ENCODE measurements around the gene ETNK2. TPM values are rescaled to one million over a fixed set of nuclear protein-coding genes. Genes with fewer than 3 reads are reported as not detected.

The ETNK2 gene
- total RNA-seq, 1 donor from 2014 or later = 15.6 TPM

GRCh38 chr1:204087893-204088528 lies 63.8 kb downstream of the ETNK2 start:
- no peak for TF ChIP-seq CTCF (conservative IDR thresholded peaks at IDR 0.05; ENCODE audit: low read depth, low read length)
- no peak for DNase-seq (ENCODE audit: low read depth)
- no peak overlapping the region for H3K4me3 ChIP-seq (ENCODE audit: low read depth, low read length)

GRCh38 chr1:204087181-204087892 lies 64.5 kb downstream of the ETNK2 start:
- H3K4me3 ChIP-seq (ENCODE audit: low read depth, low read length) = no peak overlapping the region
- no peak for DNase-seq (ENCODE audit: low read depth)
- TF ChIP-seq CTCF (conservative IDR thresholded peaks at IDR 0.05; ENCODE audit: low read depth, low read length) = no peak

- DNase-seq (ENCODE audit: low read depth) = no peak
- TF ChIP-seq CTCF (conservative IDR thresholded peaks at IDR 0.05; ENCODE audit: low read depth, low read length) = no peak
- H3K4me3 ChIP-seq (ENCODE audit: low read depth, low read length) = no peak overlapping the region
Observed at GRCh38 chr1:204085876-204086275, 66.0 kb downstream of the ETNK2 start.

GRCh38 chr1:204084247-204084772 lies 67.5 kb downstream of the ETNK2 start:
- DNase-seq (ENCODE audit: low read depth) = no peak
- no peak for TF ChIP-seq CTCF (conservative IDR thresholded peaks at IDR 0.05; ENCODE audit: low read depth, low read length)
- no peak overlapping the region for H3K4me3 ChIP-seq (ENCODE audit: low read depth, low read length)

- DNase-seq (ENCODE audit: low read depth) = no peak
- TF ChIP-seq CTCF (conservative IDR thresholded peaks at IDR 0.05; ENCODE audit: low read depth, low read length) = no peak
- H3K4me3 ChIP-seq (ENCODE audit: low read depth, low read length) = no peak overlapping the region
Observed at GRCh38 chr1:204083491-204083890, 68.4 kb downstream of the ETNK2 start.

- DNase-seq (ENCODE audit: low read depth) = no peak
- TF ChIP-seq CTCF (conservative IDR thresholded peaks at IDR 0.05; ENCODE audit: low read depth, low read length) = no peak
Observed at GRCh38 chr1:204081791-204082513, 69.9 kb downstream of the ETNK2 start.

More at GRCh38 chr1:204081791-204082513, 69.9 kb downstream of the ETNK2 start:
- no peak overlapping the region for H3K4me3 ChIP-seq (ENCODE audit: low read depth, low read length)
